GM12873 (cell line): ENCODE data around the gene OR4K13.

ENCODE experiments used
- CTCF ChIP-seq: IDR thresholded peaks from 2 replicates; pipeline ENCODE4 v1.5.1; 2012; ENCODE audit warnings: low read depth, mild to moderate bottlenecking, moderate library complexity, low read length, control low read depth; ENCODE audit not compliant: insufficient read depth; ENCODE audit errors: missing control alignments

OR4K13 gene

DNA sequence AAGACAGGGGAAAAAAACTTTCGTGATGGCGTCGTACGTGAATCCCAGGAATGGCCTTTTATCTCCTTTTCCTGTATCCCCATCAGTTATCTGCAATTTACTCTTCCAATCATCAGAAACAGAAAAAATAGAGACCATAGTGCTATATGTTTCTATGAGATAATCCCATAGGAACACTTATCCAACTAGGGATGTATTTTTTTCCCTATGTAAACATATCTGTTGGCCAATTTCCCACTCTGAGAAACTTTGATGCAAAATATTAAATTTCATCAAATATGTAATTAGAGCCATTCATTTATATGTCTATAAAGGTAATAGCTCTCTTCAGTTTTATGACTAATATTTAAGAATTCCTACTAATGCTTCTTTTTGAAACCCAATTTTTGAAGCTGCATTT is at the start of gene OR4K13:
OR4K13 (minus strand) TSS at position 101 of the 400 bp plus-strand sequence. CDS start 1,280 bp downstream, outside the sequence.
- no peak for TF ChIP-seq CTCF

GRCh38 chr14:20059745-20060144 is 23.9 kb upstream of the OR4K13 start, which contains the start of gene OR4L1:
OR4L1 (plus strand) TSS chr14:20060045; CDS start chr14:20060045, 0 bp downstream.
- TF ChIP-seq CTCF: no peak

DNA sequence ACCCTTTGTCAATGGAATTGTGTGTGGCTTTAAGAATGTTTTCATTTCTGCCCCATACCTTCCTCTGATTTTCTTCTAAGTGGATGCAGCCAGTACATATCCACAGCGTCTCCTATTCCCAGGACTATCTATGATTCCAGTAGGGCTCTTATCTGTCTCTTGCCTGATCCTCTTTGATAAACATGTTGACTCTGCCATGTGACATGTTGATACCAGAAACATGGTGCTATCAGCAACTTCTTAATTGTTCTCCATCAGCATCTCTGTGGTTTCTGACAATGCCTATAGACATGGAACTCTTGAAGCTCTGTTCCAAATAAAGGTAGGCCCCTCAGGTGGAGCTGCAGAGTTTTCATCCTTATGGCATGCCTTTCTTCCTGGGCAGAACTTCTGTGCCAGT is 12.4 kb upstream of the OR4K13 start:
- TF ChIP-seq CTCF: no peak

GRCh38 chr14:20044243-20044642 is 8.4 kb upstream of the OR4K13 start:
- TF ChIP-seq CTCF: no peak

DNA sequence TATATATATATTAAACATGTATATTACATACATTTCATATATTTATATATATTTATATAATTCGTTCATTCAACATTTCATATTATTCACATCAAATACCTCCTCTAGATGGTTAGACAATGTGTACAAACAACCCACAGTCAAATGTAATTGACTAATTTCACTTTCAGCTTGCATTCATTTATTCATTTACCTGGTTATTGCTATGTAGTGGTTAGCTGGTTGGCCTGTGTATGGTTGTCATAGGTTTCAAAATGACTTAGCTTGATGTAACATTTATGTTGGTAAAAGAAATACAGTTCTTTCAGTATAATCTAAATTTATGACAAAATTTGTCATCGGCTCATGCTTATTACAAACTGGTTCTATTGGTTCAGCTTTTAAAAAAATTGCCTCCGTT is 389 bp downstream of the OR4K13 start:
- TF ChIP-seq CTCF: no peak

- no peak for TF ChIP-seq CTCF
These were observed 4.8 kb downstream of the OR4K13 start for GRCh38 chr14:20031058-20031457.

DNA sequence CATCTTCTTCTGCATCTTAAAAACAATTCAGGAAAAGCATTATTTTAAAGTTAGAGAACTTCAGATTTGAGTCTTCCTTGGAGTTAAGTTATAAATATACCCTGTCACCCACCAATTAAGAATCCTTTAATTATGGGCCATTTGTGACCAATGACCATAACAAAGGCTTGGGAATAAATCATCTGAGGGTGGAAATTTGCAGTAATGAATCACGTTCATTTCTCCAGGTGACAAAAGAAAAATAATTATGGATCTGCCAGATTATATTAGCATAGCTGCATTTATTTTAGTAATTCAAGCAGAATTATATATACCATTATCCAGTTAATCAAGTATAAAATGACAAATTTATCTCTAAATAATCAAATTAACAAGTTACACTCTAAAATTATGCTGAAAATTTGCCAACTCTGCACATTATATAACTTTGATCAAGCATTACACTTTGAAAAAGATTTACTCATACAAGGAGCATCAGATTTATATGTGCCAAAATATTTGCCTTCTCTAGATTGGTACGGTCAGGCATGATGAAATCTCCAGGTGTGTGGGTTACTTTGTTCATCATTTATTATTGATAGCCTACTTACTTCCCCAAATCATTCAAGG is 16.5 kb downstream of the OR4K13 start, which contains the start of gene OR4K14:
OR4K14 (minus strand) TSS at position 51 of the 609 bp plus-strand sequence. CDS start 4,114 bp downstream, outside the sequence.
- no peak for TF ChIP-seq CTCF
